ENCODE results near the gene PCID2. TPM values are rescaled to one million over a fixed set of nuclear protein-coding genes. Genes with fewer than 3 reads are reported as not detected.

PCID2 gene
- total and polyA plus RNA-seq, 2 donors (not counting 1 experiment from before 2014, with no cell fraction given) = 52.2 to 61.1 TPM

GRCh38 chr13:113137691-113138298 lies 70.7 kb downstream of the PCID2 start:
- H3K9me3 Mint-ChIP-seq (ENCODE audit: insufficient read depth) = no peaks in the 10 kb centered on the region
- no peaks in the 10 kb centered on the region for H3K79me2 ChIP-seq (ENCODE audit: control insufficient read depth, insufficient read depth, low read length)
- H3K4me3 ChIP-seq (ENCODE audit: control extremely low read depth in 1 of 5, extremely low read depth in 1 of 5, insufficient read depth in 1 of 5, low read depth in 2 of 5, low read length in 4 of 5) = no peak overlapping the region
- H3K4me2 ChIP-seq (replicated peaks; ENCODE audit: low read depth, low read length, poor library complexity, severe bottlenecking) = no peak overlapping the region
- intact Hi-C loops (cut with micrococcal nuclease) = no loop called here
- peaks cover 24% of the 10 kb centered on the region for H3K27me3 Mint-ChIP-seq
- H3K9me3 ChIP-seq (ENCODE audit: control extremely low read depth in 1 of 3, control insufficient read depth in 2 of 3, insufficient read depth in 1 of 3, low read length in 2 of 3) = peaks cover 0 to 3% (median 0%) of the 10 kb centered on the region in 3 donors
- TF ChIP-seq EZH2 (IDR thresholded peaks at IDR 0.05; ENCODE audit: borderline replicate concordance, insufficient read depth, low read depth, low read length, poor library complexity, severe bottlenecking) = no peak
- TF ChIP-seq, protein P1, sequence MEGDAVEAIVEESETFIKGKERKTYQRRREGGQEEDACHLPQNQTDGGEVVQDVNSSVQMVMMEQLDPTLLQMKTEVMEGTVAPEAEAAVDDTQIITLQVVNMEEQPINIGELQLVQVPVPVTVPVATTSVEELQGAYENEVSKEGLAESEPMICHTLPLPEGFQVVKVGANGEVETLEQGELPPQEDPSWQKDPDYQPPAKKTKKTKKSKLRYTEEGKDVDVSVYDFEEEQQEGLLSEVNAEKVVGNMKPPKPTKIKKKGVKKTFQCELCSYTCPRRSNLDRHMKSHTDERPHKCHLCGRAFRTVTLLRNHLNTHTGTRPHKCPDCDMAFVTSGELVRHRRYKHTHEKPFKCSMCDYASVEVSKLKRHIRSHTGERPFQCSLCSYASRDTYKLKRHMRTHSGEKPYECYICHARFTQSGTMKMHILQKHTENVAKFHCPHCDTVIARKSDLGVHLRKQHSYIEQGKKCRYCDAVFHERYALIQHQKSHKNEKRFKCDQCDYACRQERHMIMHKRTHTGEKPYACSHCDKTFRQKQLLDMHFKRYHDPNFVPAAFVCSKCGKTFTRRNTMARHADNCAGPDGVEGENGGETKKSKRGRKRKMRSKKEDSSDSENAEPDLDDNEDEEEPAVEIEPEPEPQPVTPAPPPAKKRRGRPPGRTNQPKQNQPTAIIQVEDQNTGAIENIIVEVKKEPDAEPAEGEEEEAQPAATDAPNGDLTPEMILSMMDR (IDR thresholded peaks at IDR 0.05) = no peak
- H3K36me3 ChIP-seq (replicated peaks in 1 of 2; ENCODE audit: control extremely low read depth in 1 of 2, control insufficient read depth in 1 of 2, extremely low read depth in 1 of 2, insufficient read depth in 2 of 2, low read length in 1 of 2) = no peaks in the 10 kb centered on the region
- WGBS (ENCODE audit: insufficient coverage) = 97% methylated on average over 9 of the region's 11 CpGs
- no peak overlapping the region for H3K4me3 Mint-ChIP-seq
- peaks cover 0 to 2% (median 0%) of the 10 kb centered on the region in 4 experiments for H3K27me3 ChIP-seq (replicated peaks in 1 of 4; ENCODE audit: control extremely low read depth in 1 of 4, control insufficient read depth in 3 of 4, insufficient read depth in 4 of 4, low read length in 3 of 4)
- ChIA-PET CTCF (no interaction called here), POLR2A (no interaction called here)
- no peaks in the 10 kb centered on the region for H4K20me1 ChIP-seq (ENCODE audit: control insufficient read depth, insufficient read depth, low read length, poor library complexity, severe bottlenecking)
- no peaks in the 10 kb centered on the region for H3K4me1 ChIP-seq (ENCODE audit: control insufficient read depth in 2 of 2, insufficient read depth in 2 of 2, low read length in 2 of 2)
- no peak overlapping the region for H3K27ac Mint-ChIP-seq
- ATAC-seq (ENCODE audit: low read depth) (no peak), DNase-seq (no peak)
- H3K4me1 Mint-ChIP-seq = no peaks in the 10 kb centered on the region
- H2AFZ ChIP-seq (ENCODE audit: insufficient read depth, low read depth, low read length, poor library complexity, severe bottlenecking) = no peak overlapping the region
- H3K9ac ChIP-seq (ENCODE audit: low read length) = no peak overlapping the region
- H3K27ac ChIP-seq (ENCODE audit: low read length in 2 of 2) = no peak overlapping the region

DNA sequence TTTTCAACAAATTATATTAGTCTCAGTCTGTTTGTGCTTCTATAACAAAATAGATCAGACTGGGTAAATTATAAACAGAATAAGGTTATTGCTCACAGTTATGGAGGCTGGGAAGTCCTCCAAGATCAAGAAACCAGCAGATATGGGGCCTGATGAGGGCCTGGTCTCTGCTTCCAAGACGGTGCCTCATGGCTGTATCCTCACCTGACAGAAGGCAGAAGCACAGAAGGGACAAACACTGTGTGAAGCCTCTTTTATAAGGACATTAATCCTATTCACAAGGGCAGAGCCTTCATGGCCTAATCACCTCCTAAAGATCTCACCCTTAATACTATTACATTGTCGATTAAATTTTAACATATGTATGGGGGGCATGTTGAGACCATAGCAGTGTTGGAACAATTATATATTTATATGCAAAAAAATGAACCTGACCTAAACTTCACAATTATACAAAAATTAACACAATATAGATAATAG lies 73.1 kb downstream of the PCID2 start:
- Histone ChIP-seq H2AFZ (ENCODE audit: insufficient read depth, low read depth, low read length, poor library complexity, severe bottlenecking) (no peak overlapping the region), H4K20me1 (ENCODE audit: control insufficient read depth, insufficient read depth, low read length, poor library complexity, severe bottlenecking) (no peaks in the 10 kb centered on the region), H3K4me2 (replicated peaks; ENCODE audit: low read depth, low read length, poor library complexity, severe bottlenecking) (no peak overlapping the region), H3K27me3 (replicated peaks in 1 of 4; ENCODE audit: control extremely low read depth in 1 of 4, control insufficient read depth in 3 of 4, insufficient read depth in 4 of 4, low read length in 3 of 4) (peaks cover 0 to 10% (median 5%) of the 10 kb centered on the region in 4 experiments), H3K4me3 (ENCODE audit: control extremely low read depth in 1 of 5, extremely low read depth in 1 of 5, insufficient read depth in 1 of 5, low read depth in 2 of 5, low read length in 4 of 5) (no peak overlapping the region), H3K36me3 (replicated peaks in 1 of 2; ENCODE audit: control extremely low read depth in 1 of 2, control insufficient read depth in 1 of 2, extremely low read depth in 1 of 2, insufficient read depth in 2 of 2, low read length in 1 of 2) (no peaks in the 10 kb centered on the region), H3K9me3 (ENCODE audit: control extremely low read depth in 1 of 3, control insufficient read depth in 2 of 3, insufficient read depth in 1 of 3, low read length in 2 of 3) (peaks cover 0 to 3% (median 0%) of the 10 kb centered on the region in 3 donors), H3K79me2 (ENCODE audit: control insufficient read depth, insufficient read depth, low read length) (no peaks in the 10 kb centered on the region), H3K4me1 (ENCODE audit: control insufficient read depth in 2 of 2, insufficient read depth in 2 of 2, low read length in 2 of 2) (no peaks in the 10 kb centered on the region), H3K27ac (ENCODE audit: low read length in 2 of 2) (no peak overlapping the region), H3K9ac (ENCODE audit: low read length) (no peak overlapping the region)
- ATAC-seq (ENCODE audit: low read depth) (no peak), DNase-seq (no peak)
- Mint-ChIP-seq H3K4me1 (no peaks in the 10 kb centered on the region), H3K9me3 (ENCODE audit: insufficient read depth) (no peaks in the 10 kb centered on the region), H3K4me3 (no peak overlapping the region), H3K27ac (no peak overlapping the region), H3K27me3 (peaks cover 39% of the 10 kb centered on the region)
- WGBS (ENCODE audit: insufficient coverage) = 100% methylated on average over 1 of the region's 2 CpGs
- intact Hi-C loops (cut with micrococcal nuclease) = no loop called here
- CTCF ChIA-PET = no interaction called here
- POLR2A ChIA-PET = no interaction called here
- TF ChIP-seq EZH2 (IDR thresholded peaks at IDR 0.05; ENCODE audit: borderline replicate concordance, insufficient read depth, low read depth, low read length, poor library complexity, severe bottlenecking) = no peak
- TF ChIP-seq, protein P1 (IDR thresholded peaks at IDR 0.05) = no peak
